ENCODE data around the gene TCEA2.

TCEA2 gene

GRCh38 chr20:64080013-64080812 is 17.2 kb downstream of the TCEA2 start, which contains the start of gene OPRL1:
Gene OPRL1 (plus strand): TSS chr20:64080082. CDS start chr20:64092721, 12,639 bp downstream.
- Histone ChIP-seq H3K27ac (no peak within 1 kb of the TSS), H3K9ac (ENCODE audit: insufficient read length) (peak within 1 kb of the TSS; percentile 85), H3K9me3 (ENCODE audit: low read depth, low read length) (no peaks in the 10 kb centered on the region), H3K4me3 (peak within 1 kb of the TSS; percentile 91), H3K36me3 (ENCODE audit: insufficient read depth, low read length) (no peaks in the 10 kb centered on the region)
- TF ChIP-seq EZH2 (IDR thresholded peaks at IDR 0.05) (no peak), POLR2AphosphoS5 (IDR thresholded peaks at IDR 0.05; ENCODE audit: borderline replicate concordance, low read depth, low read length) (no peak), FOXP2 (optimal IDR thresholded peaks at IDR 0.05; ENCODE audit: control extremely low read depth, extremely low read length, insufficient read depth) (no peak)
- no peak for DNase-seq (ENCODE audit: low read depth, low spot score)

GRCh38 chr20:64080813-64081623 is 18.0 kb downstream of the TCEA2 start:
- H3K9me3 ChIP-seq (ENCODE audit: low read depth, low read length) = no peaks in the 10 kb centered on the region
- no peaks in the 10 kb centered on the region for H3K36me3 ChIP-seq (ENCODE audit: insufficient read depth, low read length)
- no peak overlapping the region for H3K9ac ChIP-seq (ENCODE audit: insufficient read length)
- TF ChIP-seq EZH2 (IDR thresholded peaks at IDR 0.05) (no peak), FOXP2 (optimal IDR thresholded peaks at IDR 0.05; ENCODE audit: control extremely low read depth, extremely low read length, insufficient read depth) (no peak), POLR2AphosphoS5 (IDR thresholded peaks at IDR 0.05; ENCODE audit: borderline replicate concordance, low read depth, low read length) (no peak)
- no peak for DNase-seq (ENCODE audit: low read depth, low spot score)
- no peak overlapping the region for H3K4me3 ChIP-seq
- no peak overlapping the region for H3K27ac ChIP-seq

- no peak overlapping the region for H3K27ac ChIP-seq
- TF ChIP-seq POLR2AphosphoS5 (IDR thresholded peaks at IDR 0.05; ENCODE audit: borderline replicate concordance, low read depth, low read length) = no peak
- TF ChIP-seq EZH2 (IDR thresholded peaks at IDR 0.05) = no peak
- no peak for TF ChIP-seq FOXP2 (optimal IDR thresholded peaks at IDR 0.05; ENCODE audit: control extremely low read depth, extremely low read length, insufficient read depth)
- no peak for DNase-seq (ENCODE audit: low read depth, low spot score)
- no peaks in the 10 kb centered on the region for H3K9me3 ChIP-seq (ENCODE audit: low read depth, low read length)
- H3K36me3 ChIP-seq (ENCODE audit: insufficient read depth, low read length) = no peaks in the 10 kb centered on the region
- H3K9ac ChIP-seq (ENCODE audit: insufficient read length) = no peak overlapping the region
- H3K4me3 ChIP-seq = no peak overlapping the region
These were observed 18.6 kb downstream of the TCEA2 start for GRCh38 chr20:64081624-64081964.

- DNase-seq (ENCODE audit: low read depth, low spot score) = no peak
- H3K4me3 ChIP-seq = no peak overlapping the region
- H3K9ac ChIP-seq (ENCODE audit: insufficient read length) = no peak overlapping the region
- no peaks in the 10 kb centered on the region for H3K9me3 ChIP-seq (ENCODE audit: low read depth, low read length)
- TF ChIP-seq EZH2 (IDR thresholded peaks at IDR 0.05) (no peak), POLR2AphosphoS5 (IDR thresholded peaks at IDR 0.05; ENCODE audit: borderline replicate concordance, low read depth, low read length) (no peak), FOXP2 (optimal IDR thresholded peaks at IDR 0.05; ENCODE audit: control extremely low read depth, extremely low read length, insufficient read depth) (no peak)
- no peaks in the 10 kb centered on the region for H3K36me3 ChIP-seq (ENCODE audit: insufficient read depth, low read length)
- H3K27ac ChIP-seq = no peak overlapping the region
These were observed 19.2 kb downstream of the TCEA2 start for GRCh38 chr20:64082126-64082731.

- no peaks in the 10 kb centered on the region for H3K36me3 ChIP-seq (ENCODE audit: insufficient read depth, low read length)
- TF ChIP-seq POLR2AphosphoS5 (IDR thresholded peaks at IDR 0.05; ENCODE audit: borderline replicate concordance, low read depth, low read length) = no peak
- TF ChIP-seq EZH2 (IDR thresholded peaks at IDR 0.05) = no peak
- peak overlapping the region; percentile 82 for H3K4me3 ChIP-seq
- DNase-seq (ENCODE audit: low read depth, low spot score) = no peak
- no peak overlapping the region for H3K9ac ChIP-seq (ENCODE audit: insufficient read length)
- H3K27ac ChIP-seq = no peak overlapping the region
- no peaks in the 10 kb centered on the region for H3K9me3 ChIP-seq (ENCODE audit: low read depth, low read length)
These were observed 19.9 kb downstream of the TCEA2 start for GRCh38 chr20:64082820-64083377.

- Histone ChIP-seq H3K9ac (ENCODE audit: insufficient read length) (no peak overlapping the region), H3K27ac (no peak overlapping the region)
- TF ChIP-seq POLR2AphosphoS5 (IDR thresholded peaks at IDR 0.05; ENCODE audit: borderline replicate concordance, low read depth, low read length) (no peak), EZH2 (IDR thresholded peaks at IDR 0.05) (no peak), FOXP2 (optimal IDR thresholded peaks at IDR 0.05; ENCODE audit: control extremely low read depth, extremely low read length, insufficient read depth) (no peak)
These were observed 20.4 kb downstream of the TCEA2 start for GRCh38 chr20:64083378-64083803.

GRCh38 chr20:64083804-64084684 is 21.0 kb downstream of the TCEA2 start, which contains the start of gene LKAAEAR1:
Gene LKAAEAR1 (minus strand): TSS chr20:64084398. CDS start chr20:64084219, 179 bp downstream.
- Histone ChIP-seq H3K9ac (ENCODE audit: insufficient read length) (no peak within 1 kb of the TSS), H3K36me3 (ENCODE audit: insufficient read depth, low read length) (no peaks in the 10 kb centered on the region), H3K27ac (no peak within 1 kb of the TSS), H3K9me3 (ENCODE audit: low read depth, low read length) (no peaks in the 10 kb centered on the region), H3K4me3 (peak within 1 kb of the TSS; percentile 82)
- TF ChIP-seq FOXP2 (optimal IDR thresholded peaks at IDR 0.05; ENCODE audit: control extremely low read depth, extremely low read length, insufficient read depth) (no peak), POLR2AphosphoS5 (IDR thresholded peaks at IDR 0.05; ENCODE audit: borderline replicate concordance, low read depth, low read length) (no peak), EZH2 (IDR thresholded peaks at IDR 0.05) (no peak)
- no peak for DNase-seq (ENCODE audit: low read depth, low spot score)

More at GRCh38 chr20:64083378-64083803, 20.4 kb downstream of the TCEA2 start:
- DNase-seq (ENCODE audit: low read depth, low spot score) = no peak
- Histone ChIP-seq H3K9me3 (ENCODE audit: low read depth, low read length) (no peaks in the 10 kb centered on the region), H3K36me3 (ENCODE audit: insufficient read depth, low read length) (no peaks in the 10 kb centered on the region), H3K4me3 (peak overlapping the region; percentile 82)

Data from SK-N-MC (cell line).